GM23248 (cell line): Measurements from ENCODE around the gene ZNF77. TPM values are rescaled to one million over a fixed set of nuclear protein-coding genes. Genes with fewer than 3 reads are reported as not detected.
"Not testable (repeated sequence)": the region's sequence is repeated elsewhere in the genome, so short reads cannot be mapped to it uniquely, and the experiment has no call there.

Experiments
- DNase-seq: peaks from one replicate; pipeline ENCODE4 v3.0.0-alpha.2; 2015
- H2AFZ ChIP-seq: fragments of 200-600 bp; sonication (generic); 2 replicates; pipeline ENCODE4 v1.6.1; 2016; ENCODE audit warnings: antibody characterized with exemption
- H3F3A ChIP-seq: fragments of 200-600 bp; sonication (generic); 2 replicates; pipeline ENCODE4 v1.6.1; 2016; ENCODE audit warnings: mild to moderate bottlenecking, antibody characterized with exemption, mixed run types; ENCODE audit not compliant: insufficient read depth
- H3K27ac ChIP-seq: fragments of 200-600 bp; sonication (generic); 2 replicates; pipeline ENCODE4 v1.5.1; 2016; ENCODE audit warnings: mild to moderate bottlenecking
- H3K27me3 ChIP-seq: fragments of 200-600 bp; sonication (generic); replicated peaks from 2 replicates; pipeline ENCODE4 v1.6.1; 2016; ENCODE audit warnings: mild to moderate bottlenecking; ENCODE audit not compliant: insufficient read depth
- H3K36me3 ChIP-seq: fragments of 200-600 bp; sonication (generic); 2 replicates; pipeline ENCODE4 v1.6.1; 2016; ENCODE audit warnings: low read depth, mild to moderate bottlenecking
- H3K4me1 ChIP-seq: fragments of 200-600 bp; sonication (generic); 2 replicates; pipeline ENCODE4 v1.6.1; 2016; ENCODE audit warnings: mild to moderate bottlenecking; ENCODE audit not compliant: insufficient read depth
- H3K4me2 ChIP-seq: fragments of 200-600 bp; sonication (generic); one replicate; pipeline ENCODE4 v1.6.1; 2016; ENCODE audit warnings: mild to moderate bottlenecking; ENCODE audit not compliant: unreplicated experiment
- H3K4me3 ChIP-seq: fragments of 200-600 bp; sonication (generic); 2 replicates; pipeline ENCODE4 v1.5.1; 2016; ENCODE audit warnings: mild to moderate bottlenecking
- H3K79me2 ChIP-seq: fragments of 200-600 bp; sonication (generic); 2 replicates; pipeline ENCODE4 v1.6.1; 2016; ENCODE audit warnings: mild to moderate bottlenecking; ENCODE audit not compliant: insufficient read depth
- H3K9ac ChIP-seq: fragments of 200-600 bp; sonication (generic); 2 replicates; pipeline ENCODE4 v1.6.1; 2016; ENCODE audit warnings: mild to moderate bottlenecking
- H3K9me2 ChIP-seq: fragments of 200-600 bp; sonication (generic); 2 replicates; pipeline ENCODE4 v1.6.1; 2016; ENCODE audit warnings: mixed run types, mild to moderate bottlenecking, moderate library complexity; ENCODE audit not compliant: insufficient read depth
- H3K9me3 ChIP-seq: fragments of 200-600 bp; sonication (generic); one replicate; pipeline ENCODE4 v1.6.1; 2017; ENCODE audit warnings: low read depth
- H4K20me1 ChIP-seq: fragments of 200-600 bp; sonication (generic); 2 replicates; pipeline ENCODE4 v1.6.0; 2016; ENCODE audit not compliant: insufficient read depth
- EZH2 ChIP-seq: fragments of 200-600 bp; sonication (generic); IDR thresholded peaks from 2 replicates; pipeline ENCODE4 v1.6.1; 2018; ENCODE audit warnings: antibody characterized with exemption, mild to moderate bottlenecking; ENCODE audit not compliant: insufficient read depth, poor library complexity, severe bottlenecking
- EZH2phosphoT487 ChIP-seq: fragments of 200-600 bp; sonication (generic); IDR thresholded peaks from 2 replicates; pipeline ENCODE4 v1.6.1; 2018; ENCODE audit warnings: antibody characterized with exemption, moderate library complexity, mild to moderate bottlenecking, low read depth; ENCODE audit not compliant: insufficient read depth
- WGBS, 2 experiments: methylation state at CpG; one replicate each; pipeline ENCODE4 v1.1.6; 2015 to 2017; ENCODE audit warnings: low lambda C conversion rate in 2 of 2, low coverage in 1 of 2; ENCODE audit errors: missing lambda C conversion rate in 2 of 2; 5-methylcytosine and 5-hydroxymethylcytosine counted together
- in situ Hi-C: fragments of 300-500 bp; cut with MboI; formaldehyde crosslinking; loops from 2 replicates; pipeline ENCODE4 v1.15.0; 2020
- polyA plus RNA-seq: library from polyadenylated mRNA; unstranded; fragments of >200 nt; fragmentation: Nextera tagmentation; extraction: Ambion mirVana; gene quantifications from 2 replicates; pipeline ENCODE4 v1.2.1, GENCODE V29; 2016
- total RNA-seq: library from RNA; depleted of rRNA; stranded (reverse); fragments of >200 nt; shearing (Covaris generic); gene quantifications from 2 replicates; pipeline ENCODE4 v1.2.3, GENCODE V29; 2014

The ZNF77 gene
- total and polyA plus RNA-seq, 2 experiments from 2014 or later = 1.1 to 1.2 TPM

- no peak for TF ChIP-seq EZH2phosphoT487
- TF ChIP-seq EZH2 = no peak
- Histone ChIP-seq H3K4me2 (no peak overlapping the region), H4K20me1 (no peaks in the 10 kb centered on the region), H3K4me1 (no peaks in the 10 kb centered on the region), H3K9me2 (no peaks in the 10 kb centered on the region), H3K79me2 (peaks cover 18% of the 10 kb centered on the region), H3K4me3 (no peak overlapping the region), H3K27ac (no peak overlapping the region), H3K27me3 (no peaks in the 10 kb centered on the region), H2AFZ (no peak overlapping the region), H3F3A (peaks cover 6% of the 10 kb centered on the region), H3K36me3 (no peaks in the 10 kb centered on the region), H3K9ac (no peak overlapping the region), H3K9me3 (no peaks in the 10 kb centered on the region)
- in situ Hi-C loops = no loop called here
- peak; percentile 17 for DNase-seq
- 81 to 82% methylated on average over 13 of the region's 13 CpGs for WGBS, 2 experiments
Observed at GRCh38 chr19:2902590-2903218, 42.1 kb downstream of the ZNF77 start.

GRCh38 chr19:2900296-2901252 lies 44.2 kb downstream of the ZNF77 start, which contains the start of gene ZNF57:
Gene ZNF57, plus strand, starts transcription at chr19:2900928. Its CDS starts 118 bp downstream, at chr19:2901046.
- Histone ChIP-seq H4K20me1 (no peaks in the 10 kb centered on the region), H3F3A (peaks cover 6% of the 10 kb centered on the region), H3K4me1 (no peaks in the 10 kb centered on the region), H3K9me3 (no peaks in the 10 kb centered on the region), H3K27me3 (no peaks in the 10 kb centered on the region), H3K79me2 (peaks cover 18% of the 10 kb centered on the region), H2AFZ (peak within 1 kb of the TSS; percentile 86), H3K27ac (peak within 1 kb of the TSS; percentile 63), H3K4me3 (peak within 1 kb of the TSS; percentile 80), H3K9me2 (no peaks in the 10 kb centered on the region), H3K9ac (peak within 1 kb of the TSS; percentile 87), H3K36me3 (no peaks in the 10 kb centered on the region), H3K4me2 (peak within 1 kb of the TSS; percentile 79)
- TF ChIP-seq EZH2phosphoT487 = no peak
- no peak for TF ChIP-seq EZH2
- WGBS, 2 experiments = 1% methylated on average over 83 to 90 of the region's 100 CpGs
- DNase-seq = peak; percentile 100
- in situ Hi-C loops = no loop called here

- in situ Hi-C loops = no loop called here
- Histone ChIP-seq H4K20me1 (no peaks in the 10 kb centered on the region), H3K27me3 (no peaks in the 10 kb centered on the region), H3K27ac (no peak overlapping the region), H3K4me1 (no peaks in the 10 kb centered on the region), H3K79me2 (peaks cover 6% of the 10 kb centered on the region; the same call in 1 of the 2 replicates), H3F3A (no peaks in the 10 kb centered on the region), H3K9ac (no peak overlapping the region), H3K9me3 (no peaks in the 10 kb centered on the region), H3K36me3 (no peaks in the 10 kb centered on the region), H3K4me3 (no peak overlapping the region), H2AFZ (no peak overlapping the region), H3K9me2 (no peaks in the 10 kb centered on the region), H3K4me2 (no peak overlapping the region)
- 48 to 53% methylated on average over 8 of the region's 8 CpGs for WGBS, 2 experiments
- TF ChIP-seq EZH2phosphoT487 (no peak), EZH2 (no peak)
- DNase-seq = no peak
Observed at GRCh38 chr19:2896694-2897093, 48.1 kb downstream of the ZNF77 start.

- H3K4me3 ChIP-seq, H3F3A ChIP-seq, H3K4me1 ChIP-seq, H3K36me3 ChIP-seq, H3K27ac ChIP-seq, in situ Hi-C loops, H3K27me3 ChIP-seq, H3K9me2 ChIP-seq, H3K4me2 ChIP-seq, H3K79me2 ChIP-seq, H3K9me3 ChIP-seq, H4K20me1 ChIP-seq, H3K9ac ChIP-seq, H2AFZ ChIP-seq: not testable (repeated sequence)
- 29% methylated on average over 8 of the region's 8 CpGs for WGBS, 2 experiments
- peak; percentile 34 for DNase-seq
Observed at GRCh38 chr19:2890531-2890930, 54.2 kb downstream of the ZNF77 start.
